A204.1 (cell line): ENCODE measurements around the gene BCL3.

Experiments
- FAIRE-seq: peaks from 2 replicates; lab custom pipeline; 2012; peaks lifted over from hg19 to GRCh38; lab: Jason Lieb, UNC

The BCL3 gene

GRCh38 chr19:44742330-44743061, 6.0 kb upstream of the BCL3 start:
- FAIRE-seq, result no peak

GRCh38 chr19:44744871-44745332, 3.6 kb upstream of the BCL3 start:
- no peak for FAIRE-seq

- FAIRE-seq, result no peak
Measured at GRCh38 chr19:44745341-44745831, 3.1 kb upstream of the BCL3 start.

GRCh38 chr19:44745887-44746600, 2.5 kb upstream of the BCL3 start:
- FAIRE-seq, result no peak

- FAIRE-seq, result no peak
Measured at GRCh38 chr19:44746616-44746945, 1.9 kb upstream of the BCL3 start.

- FAIRE-seq, result peak; percentile 90
Measured at GRCh38 chr19:44746946-44747738, 1.4 kb upstream of the BCL3 start.

GRCh38 chr19:44747739-44748425, 626 bp upstream of the BCL3 start:
- FAIRE-seq, result no peak

- FAIRE-seq, result no peak
Measured at GRCh38 chr19:44749292-44749691, 784 bp downstream of the BCL3 start.

- FAIRE-seq, result no peak
Measured at GRCh38 chr19:44749994-44750393, 1.5 kb downstream of the BCL3 start.

- FAIRE-seq, result no peak
Measured at GRCh38 chr19:44752123-44752815, 3.8 kb downstream of the BCL3 start.

GRCh38 chr19:44752816-44753625, 4.5 kb downstream of the BCL3 start:
- no peak for FAIRE-seq

- FAIRE-seq, result no peak
Measured at GRCh38 chr19:44753626-44753931, 5.1 kb downstream of the BCL3 start.

- FAIRE-seq, result no peak
Measured at GRCh38 chr19:44753932-44754749, 5.6 kb downstream of the BCL3 start.

GRCh38 chr19:44754750-44755080, 6.2 kb downstream of the BCL3 start:
- FAIRE-seq, result no peak

- no peak for FAIRE-seq
Measured at GRCh38 chr19:44755219-44755618, 6.7 kb downstream of the BCL3 start.

- no peak for FAIRE-seq
Measured at GRCh38 chr19:44756089-44756562, 7.6 kb downstream of the BCL3 start.

- FAIRE-seq, result no peak
Measured at GRCh38 chr19:44757057-44757734, 8.7 kb downstream of the BCL3 start.

GRCh38 chr19:44757735-44758505, 9.4 kb downstream of the BCL3 start:
- no peak for FAIRE-seq

- no peak for FAIRE-seq
Measured at GRCh38 chr19:44758596-44758995, 10.1 kb downstream of the BCL3 start.
